Uterus (tissue), 4 donors: ENCODE results near the gene BEND7. TPM values are rescaled to one million over a fixed set of nuclear protein-coding genes. Genes with fewer than 3 reads are reported as not detected.

Experiments
- DNase-seq, 2 donors: peaks; one replicate each; pipeline ENCODE4 v3.0.0-alpha.2; 2019 to 2020
- H3K27ac ChIP-seq, 2 donors: fragments of 200-600 bp; sonication (generic); 1 replicate in 1 of 2; 2 replicates in 1 of 2; pipeline ENCODE4 v1.5.1; 2016 to 2018
- H3K27me3 ChIP-seq, 2 donors: fragments of 200-600 bp; sonication (generic); one replicate each; pipeline ENCODE4 v1.5.1; 2018 to 2019; ENCODE audit warnings: control low read depth in 1 of 2
- H3K36me3 ChIP-seq, 2 donors: fragments of 200-600 bp; sonication (generic); one replicate each; pipeline ENCODE4 v1.5.1; 2019; ENCODE audit warnings: control low read depth in 1 of 2
- H3K4me1 ChIP-seq, 2 donors: fragments of 200-600 bp; sonication (generic); one replicate each; pipeline ENCODE4 v1.5.1; 2018 to 2019; ENCODE audit warnings: control low read depth in 1 of 2
- H3K4me3 ChIP-seq, 2 donors: fragments of 200-600 bp; sonication (generic); 1 replicate in 1 of 2; 2 replicates in 1 of 2; pipeline ENCODE4 v1.5.1; 2018 to 2019; ENCODE audit warnings: mild to moderate bottlenecking in 1 of 2
- H3K9me3 ChIP-seq, 2 donors: fragments of 200-600 bp; sonication (generic); one replicate each; pipeline ENCODE4 v1.5.1; 2019; ENCODE audit warnings: control low read depth in 1 of 2
- CTCF ChIP-seq, 4 experiments: fragments of 200-600 bp in 2 of 4; fragments of 450-650 bp in 2 of 4; sonication (generic) in 2 of 4; IDR thresholded peaks; one replicate each; pipeline ENCODE4 v1.5.1; 2016 to 2019; ENCODE audit warnings: antibody characterized with exemption in 4 of 4, mild to moderate bottlenecking in 2 of 4, moderate library complexity in 1 of 4
- POLR2A ChIP-seq, 2 donors: fragments of 450-650 bp; IDR thresholded peaks; one replicate each; pipeline ENCODE4 v1.6.1; 2016; ENCODE audit warnings: antibody characterized with exemption in 2 of 2, mild to moderate bottlenecking in 1 of 2, moderate library complexity in 1 of 2
- intact Hi-C: fragments of 100-400 bp; cut with DNase I; formaldehyde crosslinking; loops from one replicate; pipeline ENCODE4 v1.15.1; 2023; ENCODE audit warnings: low total_unique reads
- total RNA-seq, 4 donors: library from RNA; depleted of rRNA in 3 of 4; stranded (reverse); fragments of >200 nt in 3 of 4; gene quantifications; one replicate each; pipeline versions ENCODE4 v1.1.0 to v1.2.4, GENCODE V29; 2014 to 2023
- donor health status: DM: yes; HTN: yes; CAD: no.

BEND7 gene
- total RNA-seq, 4 donors from 2014 or later: 3.3 to 32.7 (median 11.9) TPM

- H3K9me3 ChIP-seq: no peaks in the 10 kb centered on the region
- no peaks in the 10 kb centered on the region for H3K27me3 ChIP-seq
- intact Hi-C loops: no loop called here
- DNase-seq: no peak
- H3K27ac ChIP-seq: no peak overlapping the region
- H3K4me1 ChIP-seq: no peaks in the 10 kb centered on the region
- no peak for TF ChIP-seq POLR2A (IDR thresholded peaks at IDR 0.05)
- TF ChIP-seq CTCF (IDR thresholded peaks at IDR 0.05): no peak
- no peak overlapping the region for H3K4me3 ChIP-seq
- no peaks in the 10 kb centered on the region for H3K36me3 ChIP-seq
These were observed 58.5 kb downstream of the BEND7 start for GRCh38 chr10:13470270-13470669.

GRCh38 chr10:13462551-13462950, 66.3 kb downstream of the BEND7 start:
- TF ChIP-seq CTCF (IDR thresholded peaks at IDR 0.05) (no peak), POLR2A (IDR thresholded peaks at IDR 0.05) (no peak)

GRCh38 chr10:13458687-13459012, 70.2 kb downstream of the BEND7 start:
- Histone ChIP-seq H3K27ac (no peak overlapping the region), H3K4me3 (no peak overlapping the region), H3K4me1 (no peaks in the 10 kb centered on the region), H3K9me3 (no peaks in the 10 kb centered on the region), H3K36me3 (no peaks in the 10 kb centered on the region), H3K27me3 (no peaks in the 10 kb centered on the region)
- TF ChIP-seq CTCF (IDR thresholded peaks at IDR 0.05) (no peak), POLR2A (IDR thresholded peaks at IDR 0.05) (no peak)
- no peak for DNase-seq
- intact Hi-C loops: no loop called here

More at GRCh38 chr10:13462551-13462950, 66.3 kb downstream of the BEND7 start:
- Histone ChIP-seq H3K4me3 (no peak overlapping the region), H3K27ac (no peak overlapping the region), H3K4me1 (no peaks in the 10 kb centered on the region), H3K9me3 (no peaks in the 10 kb centered on the region), H3K27me3 (no peaks in the 10 kb centered on the region), H3K36me3 (no peaks in the 10 kb centered on the region)
- no peak for DNase-seq
- intact Hi-C loops: no loop called here

- no peak for DNase-seq
- TF ChIP-seq POLR2A (IDR thresholded peaks at IDR 0.05) (no peak), CTCF (IDR thresholded peaks at IDR 0.05) (no peak)
These were observed 70.7 kb downstream of the BEND7 start for GRCh38 chr10:13457958-13458686.

GRCh38 chr10:13453896-13454295, 74.9 kb downstream of the BEND7 start:
- no peaks in the 10 kb centered on the region for H3K9me3 ChIP-seq
- no peaks in the 10 kb centered on the region for H3K27me3 ChIP-seq
- TF ChIP-seq CTCF (IDR thresholded peaks at IDR 0.05) (no peak), POLR2A (IDR thresholded peaks at IDR 0.05) (no peak)
- DNase-seq: no peak
- no peaks in the 10 kb centered on the region for H3K4me1 ChIP-seq
- H3K36me3 ChIP-seq: no peaks in the 10 kb centered on the region
- H3K27ac ChIP-seq: no peak overlapping the region
- intact Hi-C loops: no loop called here
- H3K4me3 ChIP-seq: no peak overlapping the region

More at GRCh38 chr10:13457958-13458686, 70.7 kb downstream of the BEND7 start:
- H3K4me1 ChIP-seq: no peaks in the 10 kb centered on the region
- H3K27me3 ChIP-seq: no peaks in the 10 kb centered on the region
- no peak overlapping the region for H3K27ac ChIP-seq
- no peaks in the 10 kb centered on the region for H3K9me3 ChIP-seq
- H3K36me3 ChIP-seq: no peaks in the 10 kb centered on the region
- no peak overlapping the region for H3K4me3 ChIP-seq
- intact Hi-C loops: no loop called here
